ENCODE data around the gene VENTX.

GRCh38 chr10:133264461-133264860 lies 26.8 kb downstream of the VENTX start:
- TF ChIP-seq CTCF (IDR thresholded peaks at IDR 0.05) (no peak), POLR2A (IDR thresholded peaks at IDR 0.05) (no peak)

All from body of pancreas (tissue), 4 donors.